HCT116 (cell line): Measurements from ENCODE around the gene PRPSAP1.

ENCODE experiments used
- CTCF ChIP-seq, 3 experiments: fragments of 200-600 bp in 1 of 3; sonication (generic) in 1 of 3; IDR thresholded peaks in 2 of 3; conservative IDR thresholded peaks in 1 of 3; 2 replicates each; pipeline ENCODE4 v1.5.1; 2012 to 2017; ENCODE audit warnings: low read depth in 2 of 3, low read length in 2 of 3, antibody characterized with exemption in 1 of 3, borderline replicate concordance in 1 of 3, control low read depth in 1 of 3, mild to moderate bottlenecking in 1 of 3, mixed read lengths in 1 of 3, mixed run types in 1 of 3, moderate library complexity in 1 of 3; ENCODE audit not compliant: insufficient read depth in 1 of 3
- EZH2 ChIP-seq: fragments of 200-600 bp; sonication (generic); IDR thresholded peaks from 2 replicates; pipeline ENCODE4 v1.6.1; 2017; ENCODE audit warnings: antibody characterized with exemption, mixed run types
- EZH2phosphoT487 ChIP-seq: fragments of 200-600 bp; IDR thresholded peaks from 2 replicates; pipeline ENCODE4 v1.6.1; 2018; ENCODE audit warnings: antibody characterized with exemption, borderline replicate concordance
- JUND ChIP-seq: IDR thresholded peaks from 2 replicates; pipeline ENCODE4 v1.6.1; 2012
- POLR2A ChIP-seq: IDR thresholded peaks from 2 replicates; pipeline ENCODE4 v1.7.0; 2011; ENCODE audit warnings: borderline replicate concordance; ENCODE audit not compliant: insufficient read depth, insufficient read length; ENCODE audit errors: extremely low read depth
- POLR2AphosphoS5 ChIP-seq: IDR thresholded peaks from 2 replicates; pipeline ENCODE4 v1.6.1; 2011; ENCODE audit warnings: mild to moderate bottlenecking, low read depth, low read length, moderate library complexity
- RAD21 ChIP-seq: IDR thresholded peaks from 2 replicates; pipeline ENCODE4 v1.6.1; 2012; ENCODE audit warnings: low read depth, mild to moderate bottlenecking
- REST ChIP-seq: IDR thresholded peaks from 2 replicates; pipeline ENCODE4 v1.6.1; 2012; ENCODE audit warnings: low read depth
- SIN3A ChIP-seq: IDR thresholded peaks from 2 replicates; pipeline ENCODE4 v1.6.1; 2012; ENCODE audit warnings: low read depth
- SP1 ChIP-seq: IDR thresholded peaks from 2 replicates; pipeline ENCODE4 v1.6.1; 2012; ENCODE audit warnings: low read depth
- TCF7L2 ChIP-seq: IDR thresholded peaks from 2 replicates; pipeline ENCODE4 v1.7.0; 2011; ENCODE audit warnings: borderline replicate concordance, inconsistent platforms; ENCODE audit not compliant: insufficient read depth, insufficient read length; ENCODE audit errors: extremely low read depth
- ZNF274 ChIP-seq: fragments of 200-500 bp; sonication (Bioruptor generic); IDR thresholded peaks from 2 replicates; pipeline ENCODE4 v1.6.1; 2014; ENCODE audit warnings: mild to moderate bottlenecking, low read depth, low read length, inconsistent platforms
- TF ChIP-seq, protein P1 (sequence below): IDR thresholded peaks from 2 replicates; pipeline ENCODE4 v1.6.1; 2012
- TF ChIP-seq, protein P2 (sequence below): IDR thresholded peaks from 2 replicates; pipeline ENCODE4 v1.6.1; 2012

DNA sequence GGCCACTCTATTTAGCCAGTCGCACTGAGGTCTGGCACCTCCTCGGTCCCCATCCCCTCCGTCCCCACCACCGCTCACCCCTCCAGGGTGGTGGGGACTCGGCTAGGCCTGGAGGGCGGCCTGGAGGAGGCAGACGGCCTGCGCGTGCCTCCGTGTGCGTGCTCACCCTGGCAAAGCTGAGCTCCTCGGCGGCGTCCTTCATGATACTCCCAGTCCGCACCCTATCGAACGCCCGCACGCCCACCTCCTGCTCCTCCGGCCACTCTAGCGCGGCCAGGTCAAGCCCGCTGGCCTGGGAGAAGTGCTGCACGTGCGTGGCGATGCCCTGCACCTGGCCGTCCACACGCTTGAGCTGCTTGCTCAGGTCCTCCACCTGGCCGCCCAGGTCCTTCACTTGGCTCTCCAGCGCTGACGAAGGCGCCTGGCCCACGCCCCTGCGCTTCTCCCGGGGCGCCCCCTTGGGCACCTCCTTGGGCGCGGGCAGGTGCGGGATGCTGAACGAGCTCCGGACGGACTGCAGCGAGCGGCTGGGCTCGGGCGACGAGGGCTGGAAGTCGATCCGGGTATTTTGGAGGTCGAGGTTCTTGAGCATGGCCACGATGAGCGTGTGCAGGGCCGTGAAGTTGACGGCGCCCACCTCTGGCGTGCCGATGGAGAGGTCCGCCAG lies 46.3 kb downstream of the PRPSAP1 start:
- no peak for TF ChIP-seq POLR2A
- TF ChIP-seq REST = no peak
- no peak for TF ChIP-seq CTCF (IDR thresholded peaks at IDR 0.05 in 2 of 3, conservative IDR thresholded peaks at IDR 0.05 in 1 of 3; ENCODE audit: borderline replicate concordance in 1 of 3, insufficient read depth in 1 of 3, low read depth in 2 of 3, low read length in 2 of 3)
- no peak for TF ChIP-seq JUND
- TF ChIP-seq EZH2 = no peak
- TF ChIP-seq POLR2AphosphoS5 = no peak
- TF ChIP-seq ZNF274 = no peak
- TF ChIP-seq TCF7L2 = no peak
- TF ChIP-seq, protein P1, sequence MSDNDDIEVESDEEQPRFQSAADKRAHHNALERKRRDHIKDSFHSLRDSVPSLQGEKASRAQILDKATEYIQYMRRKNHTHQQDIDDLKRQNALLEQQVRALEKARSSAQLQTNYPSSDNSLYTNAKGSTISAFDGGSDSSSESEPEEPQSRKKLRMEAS = no peak
- no peak for TF ChIP-seq SIN3A
- no peak for TF ChIP-seq SP1
- no peak for TF ChIP-seq EZH2phosphoT487
- TF ChIP-seq, protein P2, sequence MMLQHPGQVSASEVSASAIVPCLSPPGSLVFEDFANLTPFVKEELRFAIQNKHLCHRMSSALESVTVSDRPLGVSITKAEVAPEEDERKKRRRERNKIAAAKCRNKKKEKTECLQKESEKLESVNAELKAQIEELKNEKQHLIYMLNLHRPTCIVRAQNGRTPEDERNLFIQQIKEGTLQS = no peak
- TF ChIP-seq RAD21 = no peak
